Large intestine (tissue), 3 donors: ENCODE data around the gene NR6A1. TPM values are rescaled to one million over a fixed set of nuclear protein-coding genes. Genes with fewer than 3 reads are reported as not detected.

ENCODE experiments used
- DNase-seq, 2 donors: peaks; one replicate each; pipeline versions ENCODE4 v3.0.0 to v3.0.0-alpha.2; 2013
- H3K27ac ChIP-seq: one replicate; pipeline ENCODE4 v1.5.1; 2013; ENCODE audit warnings: low read length
- H3K27me3 ChIP-seq: 2 replicates; pipeline ENCODE4 v1.6.1; 2013; ENCODE audit warnings: low read length; ENCODE audit not compliant: control insufficient read depth, insufficient read depth
- H3K36me3 ChIP-seq: 2 replicates; pipeline ENCODE4 v1.6.1; 2013; ENCODE audit warnings: low read length; ENCODE audit not compliant: control insufficient read depth, insufficient read depth
- H3K4me1 ChIP-seq: one replicate; pipeline ENCODE4 v1.6.1; 2013; ENCODE audit warnings: low read length; ENCODE audit not compliant: control insufficient read depth, insufficient read depth
- H3K4me3 ChIP-seq: one replicate; pipeline ENCODE4 v1.5.1; 2013; ENCODE audit warnings: low read length
- H3K9me3 ChIP-seq: one replicate; pipeline ENCODE4 v1.6.1; 2013; ENCODE audit warnings: mild to moderate bottlenecking, low read depth, low read length, moderate library complexity; ENCODE audit not compliant: control insufficient read depth
- WGBS: methylation state at CpG from one replicate; pipeline ENCODE4 v1.1.5; 2013; ENCODE audit warnings: low lambda C conversion rate; ENCODE audit not compliant: insufficient coverage; 5-methylcytosine and 5-hydroxymethylcytosine counted together
- polyA plus RNA-seq: library from polyadenylated mRNA; unstranded; fragments of 120-200 nt; gene quantifications from one replicate; pipeline ENCODE4 v1.2.1, GENCODE V29; 2013

NR6A1 gene
- polyA plus RNA-seq, 1 donor: 5.0 TPM

DNA sequence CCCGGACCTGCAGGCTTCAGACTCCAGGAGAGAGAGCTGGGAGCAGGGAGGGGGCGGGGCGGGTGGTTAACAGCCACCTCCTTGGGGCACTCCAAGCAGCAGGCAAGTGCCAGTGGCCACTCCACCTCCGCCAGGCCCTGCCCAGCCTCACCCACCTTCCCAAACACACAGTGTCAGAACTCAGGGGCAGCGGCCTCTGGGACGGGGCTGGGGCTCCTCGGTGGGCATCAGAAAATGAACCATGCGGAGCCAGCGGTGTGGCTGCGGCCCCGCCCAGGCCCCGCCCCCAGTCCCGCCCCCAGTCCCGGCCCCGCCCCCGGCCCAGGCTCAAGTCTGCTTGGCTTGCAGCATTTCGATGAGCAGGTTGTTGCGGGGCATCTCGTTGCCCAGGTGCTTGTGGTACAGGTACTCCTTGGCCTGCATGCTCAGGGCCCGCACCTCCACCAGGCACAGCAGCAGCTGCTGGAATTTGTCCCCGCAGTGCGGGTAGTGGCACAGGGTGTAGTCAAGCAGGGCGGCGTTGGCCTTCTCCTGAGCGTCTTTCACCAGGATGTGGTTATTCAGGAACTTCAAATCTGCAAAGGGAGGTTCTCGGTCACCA lies 288.6 kb downstream of the NR6A1 start:
- H3K4me3 ChIP-seq: no peak overlapping the region
- H3K36me3 ChIP-seq: no peaks in the 10 kb centered on the region
- no peaks in the 10 kb centered on the region for H3K9me3 ChIP-seq
- H3K27ac ChIP-seq: no peak overlapping the region
- H3K4me1 ChIP-seq: no peaks in the 10 kb centered on the region
- no CpG with 5 or more reads among the region's 26 CpGs for WGBS
- H3K27me3 ChIP-seq: peaks cover 84% of the 10 kb centered on the region
- DNase-seq: no peak

GRCh38 chr9:124481115-124481514 lies 290.0 kb downstream of the NR6A1 start:
- Histone ChIP-seq H3K27me3 (peaks cover 84% of the 10 kb centered on the region), H3K4me1 (no peaks in the 10 kb centered on the region), H3K4me3 (no peak overlapping the region), H3K27ac (no peak overlapping the region), H3K36me3 (no peaks in the 10 kb centered on the region), H3K9me3 (no peaks in the 10 kb centered on the region)
- WGBS: no CpG with 5 or more reads among the region's 17 CpGs
- no peak for DNase-seq

- H3K9me3 ChIP-seq: no peaks in the 10 kb centered on the region
- WGBS: no CpG with 5 or more reads among the region's 7 CpGs
- peaks cover 82% of the 10 kb centered on the region for H3K27me3 ChIP-seq
- H3K27ac ChIP-seq: no peak overlapping the region
- no peak for DNase-seq
- no peaks in the 10 kb centered on the region for H3K36me3 ChIP-seq
- no peak overlapping the region for H3K4me3 ChIP-seq
- H3K4me1 ChIP-seq: no peaks in the 10 kb centered on the region
Measured at GRCh38 chr9:124480621-124480981, 290.5 kb downstream of the NR6A1 start.

DNA sequence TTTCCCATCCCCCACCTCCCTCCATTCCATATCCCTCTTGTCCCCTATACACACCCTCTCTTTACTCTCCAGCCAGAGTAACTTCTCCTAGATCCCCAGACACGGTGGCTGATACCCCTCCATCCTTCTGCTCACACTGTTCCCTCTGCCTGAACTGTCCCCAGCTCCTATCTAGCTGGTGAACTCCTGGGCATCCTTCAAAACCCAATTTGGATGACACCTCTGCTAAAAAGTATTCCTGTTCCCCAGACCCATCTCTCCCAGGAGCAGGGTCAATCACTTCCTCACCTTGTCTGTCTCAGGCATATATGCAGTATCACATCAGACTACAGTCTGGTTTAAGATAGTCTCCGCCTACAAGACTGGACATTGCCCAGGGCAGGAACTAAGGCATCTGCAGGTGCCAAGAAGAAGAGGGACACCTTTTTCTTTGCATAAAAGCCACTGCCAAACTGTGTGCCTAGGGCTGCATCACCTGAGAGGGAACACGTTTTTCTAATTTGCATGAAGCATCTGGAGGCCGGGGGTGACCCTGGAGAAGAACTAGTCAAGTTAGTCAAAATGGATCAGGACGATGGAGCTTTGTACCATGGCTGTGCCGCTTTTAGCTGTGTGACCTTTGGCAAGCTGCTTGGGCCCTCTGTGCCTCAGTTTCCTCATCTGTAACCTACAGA lies 291.0 kb downstream of the NR6A1 start:
- H3K27me3 ChIP-seq: peaks cover 81% of the 10 kb centered on the region
- no peak for DNase-seq
- no peaks in the 10 kb centered on the region for H3K36me3 ChIP-seq
- H3K4me1 ChIP-seq: no peaks in the 10 kb centered on the region
- H3K9me3 ChIP-seq: no peaks in the 10 kb centered on the region
- H3K27ac ChIP-seq: no peak overlapping the region
- H3K4me3 ChIP-seq: no peak overlapping the region
- WGBS: 100% methylated on average over 1 of the region's 6 CpGs

GRCh38 chr9:124479371-124479770 lies 291.7 kb downstream of the NR6A1 start:
- no CpG with 5 or more reads among the region's 16 CpGs for WGBS
- no peaks in the 10 kb centered on the region for H3K9me3 ChIP-seq
- no peak for DNase-seq
- no peak overlapping the region for H3K27ac ChIP-seq
- no peaks in the 10 kb centered on the region for H3K4me1 ChIP-seq
- no peak overlapping the region for H3K4me3 ChIP-seq
- H3K27me3 ChIP-seq: peaks cover 83% of the 10 kb centered on the region
- H3K36me3 ChIP-seq: no peaks in the 10 kb centered on the region

GRCh38 chr9:124478354-124478753 lies 292.8 kb downstream of the NR6A1 start:
- H3K9me3 ChIP-seq: no peaks in the 10 kb centered on the region
- no CpG with 5 or more reads among the region's 12 CpGs for WGBS
- DNase-seq: no peak
- no peaks in the 10 kb centered on the region for H3K4me1 ChIP-seq
- no peaks in the 10 kb centered on the region for H3K36me3 ChIP-seq
- H3K4me3 ChIP-seq: no peak overlapping the region
- H3K27me3 ChIP-seq: peaks cover 73% of the 10 kb centered on the region
- no peak overlapping the region for H3K27ac ChIP-seq

GRCh38 chr9:124477648-124478285 lies 293.3 kb downstream of the NR6A1 start:
- no CpG with 5 or more reads among the region's 53 CpGs for WGBS
- H3K36me3 ChIP-seq: no peaks in the 10 kb centered on the region
- no peak for DNase-seq
- H3K4me3 ChIP-seq: no peak overlapping the region
- no peak overlapping the region for H3K27ac ChIP-seq
- H3K4me1 ChIP-seq: no peaks in the 10 kb centered on the region
- H3K9me3 ChIP-seq: no peaks in the 10 kb centered on the region
- H3K27me3 ChIP-seq: peaks cover 70% of the 10 kb centered on the region

DNA sequence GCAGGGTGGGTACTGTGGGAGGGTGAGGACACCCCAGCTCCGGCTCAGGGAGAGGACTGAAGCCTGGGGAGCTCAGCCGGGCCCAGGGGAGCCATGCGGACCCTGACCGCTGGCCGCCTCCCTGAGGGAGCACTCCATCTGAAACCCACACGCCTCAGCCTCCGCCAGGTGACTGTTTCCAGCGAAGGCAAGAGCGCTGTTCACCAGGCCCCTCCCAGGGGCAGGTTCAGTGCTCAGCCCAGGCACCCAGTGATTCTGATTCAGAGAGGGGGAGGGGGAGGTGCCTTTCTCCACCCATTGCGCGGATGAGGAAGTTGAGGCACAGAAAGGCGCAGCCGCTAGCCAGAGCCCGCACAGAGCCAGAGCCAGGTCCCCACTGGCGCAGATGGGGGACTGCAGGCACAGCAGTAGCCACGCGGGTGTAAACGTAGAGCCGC lies 293.9 kb downstream of the NR6A1 start:
- no peak overlapping the region for H3K27ac ChIP-seq
- WGBS: no CpG with 5 or more reads among the region's 19 CpGs
- H3K4me1 ChIP-seq: no peaks in the 10 kb centered on the region
- H3K27me3 ChIP-seq: peaks cover 68% of the 10 kb centered on the region
- no peak overlapping the region for H3K4me3 ChIP-seq
- DNase-seq: no peak
- no peaks in the 10 kb centered on the region for H3K36me3 ChIP-seq
- no peaks in the 10 kb centered on the region for H3K9me3 ChIP-seq

DNA sequence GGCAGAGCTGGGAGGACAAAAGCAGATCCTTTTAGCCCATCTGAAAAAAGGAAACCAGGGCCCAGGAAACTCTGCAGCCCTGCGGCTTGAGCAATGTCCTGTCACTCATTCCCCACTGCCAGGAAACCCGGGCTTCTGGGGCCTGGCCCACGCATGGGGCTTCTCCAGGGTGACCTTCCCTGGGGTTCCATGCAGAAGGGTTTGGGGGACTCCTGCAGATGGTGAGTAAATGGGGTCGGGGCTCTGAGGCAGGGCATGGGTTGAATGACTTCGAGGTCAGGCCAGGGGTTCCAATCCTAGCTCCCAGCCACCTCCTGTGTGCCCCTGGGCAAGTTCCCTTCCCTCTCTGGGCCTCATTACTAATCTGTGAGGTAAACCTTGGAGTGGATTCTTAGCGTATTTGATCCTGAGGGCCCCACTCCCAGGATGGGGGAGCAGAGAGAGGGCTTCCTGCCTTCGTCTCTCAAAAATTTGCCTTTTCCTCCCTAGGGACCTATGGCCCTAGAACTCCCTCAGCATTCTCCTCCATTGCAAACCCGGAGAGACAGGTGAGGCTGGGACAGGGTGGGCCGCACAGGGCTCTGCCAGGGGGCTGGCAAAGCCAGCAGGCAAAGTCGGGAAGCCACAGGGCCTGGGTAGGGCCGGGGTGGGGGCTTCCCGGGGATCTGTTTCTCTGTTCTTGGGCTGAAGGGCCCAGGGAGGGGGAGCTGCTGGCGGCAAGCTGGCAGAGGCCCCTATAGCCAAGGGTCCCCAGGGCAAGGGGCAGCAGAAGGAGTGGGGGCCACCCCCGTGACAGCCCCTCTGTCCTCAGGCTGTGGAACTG lies 295.0 kb downstream of the NR6A1 start:
- no CpG with 5 or more reads among the region's 14 CpGs for WGBS
- Histone ChIP-seq H3K27me3 (peaks cover 58% of the 10 kb centered on the region), H3K36me3 (no peaks in the 10 kb centered on the region), H3K4me3 (no peak overlapping the region), H3K27ac (no peak overlapping the region), H3K9me3 (no peaks in the 10 kb centered on the region), H3K4me1 (no peaks in the 10 kb centered on the region)
- DNase-seq: no peak

DNA sequence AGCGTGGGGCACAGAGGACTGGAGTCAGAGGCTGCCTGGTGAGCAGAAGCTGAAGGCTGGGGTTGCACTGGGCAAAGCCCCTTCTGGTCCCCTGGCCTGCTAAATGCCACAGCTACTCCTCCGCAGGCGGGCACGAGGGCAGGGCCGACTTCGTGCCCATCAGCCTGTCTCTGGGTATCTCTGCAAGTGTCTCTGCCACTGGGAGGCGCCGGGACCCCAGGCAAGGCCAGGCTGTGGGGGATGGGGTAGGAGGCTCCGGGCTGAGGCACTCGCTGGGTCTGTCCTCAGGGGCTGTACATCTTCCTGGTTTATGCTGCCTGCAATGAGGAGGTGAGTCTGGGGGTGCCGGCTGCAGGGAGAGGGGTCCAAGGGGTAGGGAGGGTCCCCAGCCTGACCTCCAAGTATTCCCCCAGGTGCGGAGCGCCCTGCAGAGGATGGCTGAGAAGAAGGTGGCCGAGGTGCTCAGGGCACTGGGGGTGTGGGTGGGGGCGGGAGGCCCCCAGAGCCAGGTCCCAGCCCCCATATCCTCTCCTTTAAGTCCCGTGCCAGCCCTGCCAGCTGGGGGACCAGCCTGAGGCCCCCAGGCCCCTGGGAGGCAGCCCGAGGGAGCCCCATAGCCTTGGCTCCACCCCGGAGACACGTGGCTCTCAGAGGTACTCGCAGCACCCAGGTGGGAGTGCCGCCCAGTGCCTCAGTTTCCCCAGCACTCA lies 295.8 kb downstream of the NR6A1 start:
- Histone ChIP-seq H3K4me3 (no peak overlapping the region), H3K27ac (no peak overlapping the region), H3K36me3 (no peaks in the 10 kb centered on the region), H3K4me1 (no peaks in the 10 kb centered on the region), H3K27me3 (peaks cover 53% of the 10 kb centered on the region), H3K9me3 (no peaks in the 10 kb centered on the region)
- no CpG with 5 or more reads among the region's 21 CpGs for WGBS
- DNase-seq: no peak
